ENCODE data around the gene AQP2. TPM values are rescaled to one million over a fixed set of nuclear protein-coding genes. Genes with fewer than 3 reads are reported as not detected.

Gene AQP2
- total and polyA plus RNA-seq, 4 donors = not detected

DNA sequence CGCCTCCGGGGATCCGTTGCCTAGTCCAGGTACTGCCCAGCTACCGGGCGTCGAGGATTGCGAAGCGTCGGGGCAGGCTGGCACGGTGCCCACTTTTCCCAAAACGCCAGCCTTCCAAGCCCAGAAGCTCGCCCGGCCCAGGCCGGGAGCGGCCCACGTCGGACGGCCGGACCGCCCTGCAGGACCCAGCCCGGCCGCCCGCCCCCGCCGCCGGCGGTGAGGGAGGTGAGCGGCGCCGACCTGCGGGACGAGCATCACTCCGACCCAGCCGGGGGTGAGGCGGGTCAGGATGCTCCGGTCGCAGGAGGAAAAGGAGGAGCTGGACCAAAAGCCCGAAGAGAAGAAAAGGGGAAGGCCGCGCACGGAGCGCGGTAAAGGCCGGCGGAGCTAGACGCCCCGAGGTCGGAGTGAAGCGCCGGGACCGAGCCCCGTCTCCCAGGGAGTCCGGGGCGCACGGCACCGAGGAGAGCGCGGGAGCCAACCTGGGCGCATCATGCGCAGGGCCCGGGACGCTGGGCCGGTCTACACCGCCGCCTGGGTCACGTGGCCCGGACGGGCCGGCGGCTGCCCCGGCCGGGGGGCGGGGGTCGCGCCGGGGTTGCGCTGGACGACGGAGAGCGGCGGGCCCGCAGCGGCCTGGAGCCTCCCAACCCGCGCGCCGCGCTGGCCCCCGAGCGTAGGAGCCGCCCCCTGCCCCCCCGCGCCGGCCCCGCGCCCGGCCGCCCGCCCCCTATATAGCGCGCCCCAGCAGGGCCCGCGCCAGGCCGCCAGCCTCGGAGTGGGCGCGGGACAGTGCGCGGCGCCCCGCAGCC is 10.8 kb downstream of the AQP2 start, which contains the start of gene AQP5:
AQP5 (plus strand) TSS at position 762 of the 812 bp plus-strand sequence. CDS start 146 bp downstream, outside the sequence.
- WGBS = 8% methylated on average over 111 of the region's 111 CpGs
- H3K4me1 ChIP-seq (ENCODE audit: control insufficient read depth in 4 of 4, insufficient read depth in 4 of 4, low read length in 3 of 4) = peaks cover 2 to 18% (median 14%) of the 10 kb centered on the region in 4 donors
- H3K9ac ChIP-seq (ENCODE audit: low read depth in 1 of 2, low read length in 2 of 2) = no peak within 1 kb of the TSS
- TF ChIP-seq GABPA (IDR thresholded peaks at IDR 0.05 in 1 of 2, conservative IDR thresholded peaks at IDR 0.05 in 1 of 2) (no peak), YY1 (IDR thresholded peaks at IDR 0.05) (no peak), RXRA (IDR thresholded peaks at IDR 0.05) (no peak), FOXA1 (IDR thresholded peaks at IDR 0.05) (no peak), ATF3 (IDR thresholded peaks at IDR 0.05) (no peak), HNF4G (IDR thresholded peaks at IDR 0.05) (no peak), TAF1 (conservative IDR thresholded peaks at IDR 0.05) (no peak), MAX (IDR thresholded peaks at IDR 0.05) (no peak), SP1 (IDR thresholded peaks at IDR 0.05) (no peak), NR2F2 (IDR thresholded peaks at IDR 0.05) (no peak), JUND (IDR thresholded peaks at IDR 0.05) (no peak), FOXA2 (IDR thresholded peaks at IDR 0.05) (no peak), EGR1 (IDR thresholded peaks at IDR 0.05; ENCODE audit: low read depth in 2 of 2) (no peak), CTCF (IDR thresholded peaks at IDR 0.05; ENCODE audit: low read depth, low read length, missing input control) (no peak), ZBTB33 (IDR thresholded peaks at IDR 0.05) (no peak), HNF4A (conservative IDR thresholded peaks at IDR 0.05) (no peak), RAD21 (IDR thresholded peaks at IDR 0.05) (no peak)
- TF ChIP-seq, protein P1, sequence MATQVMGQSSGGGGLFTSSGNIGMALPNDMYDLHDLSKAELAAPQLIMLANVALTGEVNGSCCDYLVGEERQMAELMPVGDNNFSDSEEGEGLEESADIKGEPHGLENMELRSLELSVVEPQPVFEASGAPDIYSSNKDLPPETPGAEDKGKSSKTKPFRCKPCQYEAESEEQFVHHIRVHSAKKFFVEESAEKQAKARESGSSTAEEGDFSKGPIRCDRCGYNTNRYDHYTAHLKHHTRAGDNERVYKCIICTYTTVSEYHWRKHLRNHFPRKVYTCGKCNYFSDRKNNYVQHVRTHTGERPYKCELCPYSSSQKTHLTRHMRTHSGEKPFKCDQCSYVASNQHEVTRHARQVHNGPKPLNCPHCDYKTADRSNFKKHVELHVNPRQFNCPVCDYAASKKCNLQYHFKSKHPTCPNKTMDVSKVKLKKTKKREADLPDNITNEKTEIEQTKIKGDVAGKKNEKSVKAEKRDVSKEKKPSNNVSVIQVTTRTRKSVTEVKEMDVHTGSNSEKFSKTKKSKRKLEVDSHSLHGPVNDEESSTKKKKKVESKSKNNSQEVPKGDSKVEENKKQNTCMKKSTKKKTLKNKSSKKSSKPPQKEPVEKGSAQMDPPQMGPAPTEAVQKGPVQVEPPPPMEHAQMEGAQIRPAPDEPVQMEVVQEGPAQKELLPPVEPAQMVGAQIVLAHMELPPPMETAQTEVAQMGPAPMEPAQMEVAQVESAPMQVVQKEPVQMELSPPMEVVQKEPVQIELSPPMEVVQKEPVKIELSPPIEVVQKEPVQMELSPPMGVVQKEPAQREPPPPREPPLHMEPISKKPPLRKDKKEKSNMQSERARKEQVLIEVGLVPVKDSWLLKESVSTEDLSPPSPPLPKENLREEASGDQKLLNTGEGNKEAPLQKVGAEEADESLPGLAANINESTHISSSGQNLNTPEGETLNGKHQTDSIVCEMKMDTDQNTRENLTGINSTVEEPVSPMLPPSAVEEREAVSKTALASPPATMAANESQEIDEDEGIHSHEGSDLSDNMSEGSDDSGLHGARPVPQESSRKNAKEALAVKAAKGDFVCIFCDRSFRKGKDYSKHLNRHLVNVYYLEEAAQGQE (IDR thresholded peaks at IDR 0.05) = no peak
- no peaks in the 10 kb centered on the region for H3K9me3 ChIP-seq (ENCODE audit: control insufficient read depth in 4 of 4, low read length in 3 of 4)
- H3K4me3 ChIP-seq (ENCODE audit: low read depth in 1 of 3, low read length in 3 of 3) = peak within 1 kb of the TSS in 1 of 3 donors; percentile 18
- no peak for DNase-seq (ENCODE audit: low spot score)
- peaks cover 0 to 5% (median 1%) of the 10 kb centered on the region in 4 donors for H3K27me3 ChIP-seq (ENCODE audit: control insufficient read depth in 4 of 4, insufficient read depth in 4 of 4, low read length in 3 of 4)
- H3K36me3 ChIP-seq (ENCODE audit: control insufficient read depth in 4 of 4, insufficient read depth in 3 of 4, low read depth in 1 of 4, low read length in 3 of 4) = no peaks in the 10 kb centered on the region
- no peak within 1 kb of the TSS for H3K27ac ChIP-seq (ENCODE audit: low read depth in 1 of 2, low read length in 2 of 2)

Data from liver (tissue), 9 donors.